SU-DHL-6 (cell line): ENCODE measurements around the gene GLOD5.

Experiments
- H2AFZ ChIP-seq: fragments of 200-600 bp; sonication (generic); 2 replicates; pipeline ENCODE4 v1.6.1; 2014; ENCODE audit warnings: low read depth, mild to moderate bottlenecking, moderate library complexity, mixed read lengths, antibody characterized with exemption, low read length; ENCODE audit not compliant: severe bottlenecking
- H3F3A ChIP-seq: fragments of 200-600 bp; shearing (Covaris generic); 2 replicates; pipeline ENCODE4 v1.6.0; 2016; ENCODE audit warnings: antibody characterized with exemption, mild to moderate bottlenecking; ENCODE audit not compliant: insufficient read depth
- H3K27ac ChIP-seq: fragments of 200-600 bp; sonication (generic); 2 replicates; pipeline ENCODE4 v1.5.1; 2016; ENCODE audit warnings: low read depth, mild to moderate bottlenecking, low read length, moderate library complexity, mixed read lengths
- H3K27me3 ChIP-seq: fragments of 200-600 bp; sonication (generic), shearing (Covaris generic); 2 replicates; pipeline ENCODE4 v1.6.0; 2014; ENCODE audit warnings: mild to moderate bottlenecking, low read length
- H3K36me3 ChIP-seq: fragments of 200-600 bp; sonication (generic); 2 replicates; pipeline ENCODE4 v1.6.1; 2014; ENCODE audit warnings: mild to moderate bottlenecking, low read length, mixed read lengths
- H3K4me2 ChIP-seq: fragments of 300-600, 200-600 bp; shearing (Covaris generic), sonication (generic); 2 replicates; pipeline ENCODE4 v1.6.0; 2014; ENCODE audit warnings: low read length, low read depth, mild to moderate bottlenecking; ENCODE audit not compliant: poor library complexity, severe bottlenecking
- H3K4me3 ChIP-seq: fragments of 200-600 bp; sonication (generic); 2 replicates; pipeline ENCODE4 v1.5.1; 2014; ENCODE audit warnings: antibody characterized with exemption, low read length, mild to moderate bottlenecking, mixed read lengths; ENCODE audit not compliant: insufficient read depth, poor library complexity, severe bottlenecking
- H3K79me2 ChIP-seq: fragments of 200-600 bp; sonication (generic); 2 replicates; pipeline ENCODE4 v1.6.1; 2014; ENCODE audit warnings: mild to moderate bottlenecking, low read length, moderate library complexity; ENCODE audit not compliant: insufficient read depth
- H3K9ac ChIP-seq: fragments of 200-600 bp; sonication (generic); 2 replicates; pipeline ENCODE4 v1.7.0; 2014; ENCODE audit warnings: mild to moderate bottlenecking, low read length
- H3K9me2 ChIP-seq: fragments of 200-600 bp; sonication (generic); replicated peaks from 2 replicates; pipeline ENCODE4 v1.6.1; 2014; ENCODE audit warnings: low read length; ENCODE audit not compliant: insufficient read depth
- H3K9me3 ChIP-seq: fragments of 200-600 bp; sonication (generic); 2 replicates; pipeline ENCODE4 v1.6.1; 2014; ENCODE audit warnings: low read length, mixed read lengths; ENCODE audit not compliant: insufficient read depth
- H4K20me1 ChIP-seq: fragments of 200-600 bp; sonication (generic); 2 replicates; pipeline ENCODE4 v1.6.1; 2014; ENCODE audit warnings: low read depth, mild to moderate bottlenecking, antibody characterized with exemption, low read length, moderate library complexity, mixed read lengths
- CTCF ChIP-seq: fragments of 200-600 bp; sonication (generic); IDR thresholded peaks from one replicate; pipeline ENCODE4 v1.5.1; 2017; ENCODE audit warnings: antibody characterized with exemption, mild to moderate bottlenecking, low read length, moderate library complexity; ENCODE audit not compliant: insufficient read depth, poor library complexity, severe bottlenecking
- EZH2phosphoT487 ChIP-seq: fragments of 200-600 bp; sonication (generic), shearing (Covaris generic); conservative IDR thresholded peaks from 2 replicates; pipeline ENCODE4 v1.6.1; 2018; ENCODE audit warnings: mild to moderate bottlenecking, antibody characterized with exemption, low read length, moderate library complexity, mixed read lengths

GLOD5 gene

GRCh38 chrX:48823053-48823452 lies 61.5 kb downstream of the GLOD5 start:
- Histone ChIP-seq H3K9me3 (no peaks in the 10 kb centered on the region), H3K9ac (no peak overlapping the region), H3K9me2 (no peaks in the 10 kb centered on the region), H3K36me3 (no peaks in the 10 kb centered on the region), H3K27ac (no peak overlapping the region), H2AFZ (no peak overlapping the region), H3K4me3 (no peak overlapping the region), H3F3A (no peaks in the 10 kb centered on the region), H3K79me2 (no peaks in the 10 kb centered on the region), H3K27me3 (no peaks in the 10 kb centered on the region), H3K4me2 (no peak overlapping the region), H4K20me1 (no peaks in the 10 kb centered on the region)
- TF ChIP-seq EZH2phosphoT487 (no peak), CTCF (no peak)
